ENCODE measurements around the gene TNFRSF14. TPM values are rescaled to one million over a fixed set of nuclear protein-coding genes. Genes with fewer than 3 reads are reported as not detected.
"Not testable (repeated sequence)": the region's sequence is repeated elsewhere in the genome, so short reads cannot be mapped to it uniquely, and the experiment has no call there.

Gene TNFRSF14
- total RNA-seq, 1 experiment from 2014 or later, result not detected

DNA sequence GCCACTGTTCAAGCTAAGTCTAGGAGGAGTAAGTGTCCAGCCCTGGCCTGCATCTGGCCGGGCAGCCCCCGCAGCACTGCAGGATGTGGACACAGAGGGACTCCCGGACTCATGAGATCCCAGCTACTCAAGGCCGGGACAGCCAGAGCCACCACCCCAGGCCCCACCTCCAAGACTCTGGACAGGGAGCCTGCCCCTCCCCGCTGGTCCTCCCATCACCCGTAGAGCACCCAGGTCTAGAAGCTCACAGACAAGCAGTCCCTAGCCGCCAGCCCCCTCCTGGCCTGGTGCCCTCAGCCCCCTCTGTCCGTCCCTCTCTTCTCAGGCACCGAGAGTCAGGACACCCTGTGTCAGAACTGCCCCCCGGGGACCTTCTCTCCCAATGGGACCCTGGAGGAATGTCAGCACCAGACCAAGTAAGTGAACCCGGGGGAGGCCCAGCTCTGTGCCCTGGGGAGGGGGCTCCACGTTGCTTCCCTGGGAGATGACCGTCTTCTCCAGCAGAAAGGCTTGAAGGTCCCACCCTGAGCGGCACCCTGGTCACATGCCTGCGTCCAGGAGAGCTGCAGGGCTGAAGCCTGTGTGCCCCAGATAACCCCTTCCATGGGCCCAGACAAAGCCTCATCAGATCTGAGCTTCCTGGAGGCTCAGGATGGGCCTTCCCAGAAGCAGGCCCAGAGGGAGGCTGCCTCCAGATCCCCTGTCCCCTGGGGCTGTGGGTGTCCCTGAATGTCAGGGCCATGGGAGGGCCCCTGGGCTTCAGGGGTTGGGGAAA is 4.3 kb downstream of the TNFRSF14 start:
- Histone ChIP-seq H3K36me3 (no peaks in the 10 kb centered on the region), H3K27ac (no peak overlapping the region), H3K9me3 (replicated peaks) (no peaks in the 10 kb centered on the region), H3K27me3 (peaks cover 92% of the 10 kb centered on the region), H3K4me3 (no peak overlapping the region), H3K4me1 (no peaks in the 10 kb centered on the region; the same call in 1 of the 2 replicates)
- DNase-seq, result no peak

DNA sequence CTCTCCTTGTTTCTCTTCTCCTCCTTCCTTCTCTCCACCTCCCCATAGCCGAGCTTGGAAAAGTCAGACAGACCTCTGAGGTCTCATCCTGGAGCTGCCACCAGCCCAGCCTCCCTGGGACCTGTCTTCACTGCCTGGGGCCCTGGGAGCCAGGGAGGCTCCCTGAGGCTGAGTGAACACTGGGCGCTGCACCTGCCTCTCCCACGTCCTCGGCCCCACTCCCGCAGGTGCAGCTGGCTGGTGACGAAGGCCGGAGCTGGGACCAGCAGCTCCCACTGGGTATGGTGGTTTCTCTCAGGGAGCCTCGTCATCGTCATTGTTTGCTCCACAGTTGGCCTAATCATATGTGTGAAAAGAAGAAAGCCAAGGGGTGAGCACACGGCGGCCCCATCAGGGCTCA is 5.3 kb downstream of the TNFRSF14 start:
- no peaks in the 10 kb centered on the region for H3K36me3 ChIP-seq

GRCh38 chr1:2561898-2562895 is 6.0 kb downstream of the TNFRSF14 start:
- Histone ChIP-seq H3K4me3 (no peak overlapping the region), H3K9me3 (replicated peaks) (no peaks in the 10 kb centered on the region), H3K27me3 (peaks cover 92% of the 10 kb centered on the region), H3K36me3 (no peaks in the 10 kb centered on the region), H3K4me1 (no peaks in the 10 kb centered on the region; the same call in 1 of the 2 replicates), H3K27ac (no peak overlapping the region)
- DNase-seq, result no peak

More for the DNA sequence above, 5.3 kb downstream of the TNFRSF14 start:
- no peaks in the 10 kb centered on the region; the same call in 1 of the 2 replicates for H3K4me1 ChIP-seq
- H3K27ac ChIP-seq, result no peak overlapping the region
- peaks cover 92% of the 10 kb centered on the region for H3K27me3 ChIP-seq
- DNase-seq, result no peak
- no peak overlapping the region for H3K4me3 ChIP-seq
- no peaks in the 10 kb centered on the region for H3K9me3 ChIP-seq (replicated peaks)

DNA sequence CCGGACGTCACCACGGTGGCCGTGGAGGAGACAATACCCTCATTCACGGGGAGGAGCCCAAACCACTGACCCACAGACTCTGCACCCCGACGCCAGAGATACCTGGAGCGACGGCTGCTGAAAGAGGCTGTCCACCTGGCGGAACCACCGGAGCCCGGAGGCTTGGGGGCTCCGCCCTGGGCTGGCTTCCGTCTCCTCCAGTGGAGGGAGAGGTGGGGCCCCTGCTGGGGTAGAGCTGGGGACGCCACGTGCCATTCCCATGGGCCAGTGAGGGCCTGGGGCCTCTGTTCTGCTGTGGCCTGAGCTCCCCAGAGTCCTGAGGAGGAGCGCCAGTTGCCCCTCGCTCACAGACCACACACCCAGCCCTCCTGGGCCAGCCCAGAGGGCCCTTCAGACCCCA is 7.0 kb downstream of the TNFRSF14 start:
- no peaks in the 10 kb centered on the region; the same call in 1 of the 2 replicates for H3K4me1 ChIP-seq

GRCh38 chr1:2564006-2564814 is 8.0 kb downstream of the TNFRSF14 start:
- H3K9me3 ChIP-seq (replicated peaks), result no peaks in the 10 kb centered on the region
- no peak overlapping the region for H3K4me3 ChIP-seq
- DNase-seq, result no peak
- H3K27ac ChIP-seq, result no peak overlapping the region
- H3K36me3 ChIP-seq, result no peaks in the 10 kb centered on the region
- no peaks in the 10 kb centered on the region; the same call in 1 of the 2 replicates for H3K4me1 ChIP-seq
- H3K27me3 ChIP-seq, result peaks cover 78% of the 10 kb centered on the region

More for the DNA sequence above, 7.0 kb downstream of the TNFRSF14 start:
- no peak for DNase-seq
- H3K9me3 ChIP-seq (replicated peaks), result no peaks in the 10 kb centered on the region
- peaks cover 86% of the 10 kb centered on the region for H3K27me3 ChIP-seq
- H3K4me3 ChIP-seq, result no peak overlapping the region
- no peaks in the 10 kb centered on the region for H3K36me3 ChIP-seq
- no peak overlapping the region for H3K27ac ChIP-seq

GRCh38 chr1:2564815-2565374 is 8.7 kb downstream of the TNFRSF14 start:
- no peaks in the 10 kb centered on the region for H3K36me3 ChIP-seq
- no peak for DNase-seq
- no peak overlapping the region for H3K27ac ChIP-seq
- H3K4me1 ChIP-seq, result no peaks in the 10 kb centered on the region; the same call in 1 of the 2 replicates
- H3K4me3 ChIP-seq, result no peak overlapping the region
- no peaks in the 10 kb centered on the region for H3K9me3 ChIP-seq (replicated peaks)
- H3K27me3 ChIP-seq, result peaks cover 74% of the 10 kb centered on the region

DNA sequence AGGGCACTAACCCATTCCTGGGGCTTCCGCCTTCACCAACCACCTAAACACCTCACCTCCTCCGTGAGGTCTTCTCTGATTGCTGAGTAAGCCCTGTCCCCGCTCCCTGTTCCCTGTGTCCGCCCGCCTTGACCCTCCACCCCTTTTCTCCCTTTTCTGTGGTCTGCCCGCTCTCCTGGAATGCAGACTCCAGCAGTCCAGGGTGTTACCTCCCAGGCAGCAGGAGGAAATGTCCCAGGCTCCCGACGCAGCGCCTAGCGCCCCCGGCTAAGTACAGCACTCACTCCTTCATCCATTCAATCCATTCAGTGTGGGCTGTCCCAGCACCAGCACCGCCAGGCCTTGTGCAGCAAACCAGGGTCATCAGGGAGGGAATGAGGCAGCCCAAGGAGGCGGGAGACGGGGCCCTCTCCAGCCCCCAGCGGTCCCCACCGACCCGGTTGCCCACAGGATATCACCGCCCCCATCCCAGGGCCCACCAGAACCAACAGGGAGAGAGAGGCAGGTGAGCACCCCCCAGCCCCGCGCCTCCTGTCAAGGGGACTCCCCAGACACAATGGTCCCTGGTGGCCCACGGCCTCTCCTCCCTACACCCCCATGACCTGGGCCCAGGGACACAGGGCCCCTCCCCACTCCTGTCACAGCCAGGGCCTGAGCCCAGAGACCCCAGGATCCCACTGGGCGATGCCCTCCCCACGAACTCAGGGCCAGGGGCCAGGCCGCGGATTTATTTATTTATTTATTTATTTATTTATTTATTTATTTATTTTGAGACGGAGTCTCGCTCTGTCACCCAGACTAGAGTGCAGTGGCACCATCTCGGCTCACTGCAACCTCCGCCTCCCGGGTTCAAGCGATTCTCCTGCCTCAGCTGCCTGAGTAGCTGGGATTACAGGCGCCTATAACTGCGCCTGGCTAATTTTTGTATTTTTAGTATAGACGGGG is 10.2 kb downstream of the TNFRSF14 start:
- no peak overlapping the region for H3K27ac ChIP-seq
- H3K27me3 ChIP-seq, result peaks cover 70% of the 10 kb centered on the region
- no peak overlapping the region for H3K4me3 ChIP-seq
- H3K36me3 ChIP-seq, result no peaks in the 10 kb centered on the region
- no peak for DNase-seq
- no peaks in the 10 kb centered on the region for H3K9me3 ChIP-seq (replicated peaks)
- H3K4me1 ChIP-seq, result no peaks in the 10 kb centered on the region; the same call in 1 of the 2 replicates

GRCh38 chr1:2567083-2567679 is 11.0 kb downstream of the TNFRSF14 start:
- peaks cover 62% of the 10 kb centered on the region for H3K27me3 ChIP-seq
- no peak overlapping the region for H3K27ac ChIP-seq
- no peaks in the 10 kb centered on the region for H3K9me3 ChIP-seq (replicated peaks)
- no peak for DNase-seq
- H3K4me1 ChIP-seq, result no peaks in the 10 kb centered on the region; the same call in 1 of the 2 replicates
- no peaks in the 10 kb centered on the region for H3K36me3 ChIP-seq
- H3K4me3 ChIP-seq, result no peak overlapping the region

- H3K4me1 ChIP-seq, result not testable (repeated sequence)
- peaks cover 56% of the 10 kb centered on the region for H3K27me3 ChIP-seq
These were observed 12.1 kb downstream of the TNFRSF14 start for GRCh38 chr1:2568187-2568816.

DNA sequence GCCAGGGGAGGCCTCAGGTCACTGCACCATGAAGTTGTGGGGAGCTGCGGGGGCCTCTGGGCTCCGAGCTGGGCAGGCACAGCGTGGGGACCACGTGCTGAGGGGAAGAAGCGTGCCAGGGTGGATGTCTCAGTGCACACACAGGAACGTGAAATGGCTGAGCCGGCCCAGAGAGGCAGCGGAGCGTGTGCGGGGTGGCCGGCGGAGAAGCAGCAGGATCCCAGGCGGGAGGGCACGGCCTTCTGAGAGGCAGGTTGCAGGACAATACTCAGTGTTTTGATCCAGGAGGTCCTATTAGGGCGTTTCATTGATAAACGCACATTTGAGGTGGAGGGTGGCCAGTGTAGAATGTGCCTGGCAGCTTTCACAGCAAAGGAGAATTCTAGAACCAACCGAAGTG is 12.9 kb downstream of the TNFRSF14 start:
- H3K9me3 ChIP-seq (replicated peaks), result 0 out of 2 replicates have a peak, but pooled peaks cover 5% of the 10 kb centered on the region
- H3K4me3 ChIP-seq, result no peak overlapping the region
- H3K27me3 ChIP-seq, result peaks cover 54% of the 10 kb centered on the region
- no peak overlapping the region for H3K27ac ChIP-seq
- no peaks in the 10 kb centered on the region for H3K36me3 ChIP-seq
- H3K4me1 ChIP-seq, result no peaks in the 10 kb centered on the region
- DNase-seq, result no peak

More at GRCh38 chr1:2568187-2568816, 12.1 kb downstream of the TNFRSF14 start:
- H3K27ac ChIP-seq; H3K4me3 ChIP-seq; DNase-seq; H3K36me3 ChIP-seq; H3K9me3 ChIP-seq (replicated peaks): not testable (repeated sequence)

- H3K9me3 ChIP-seq (replicated peaks); H3K4me1 ChIP-seq; H3K36me3 ChIP-seq; DNase-seq; H3K4me3 ChIP-seq; H3K27ac ChIP-seq: not testable (repeated sequence)
- peaks cover 52% of the 10 kb centered on the region for H3K27me3 ChIP-seq
These were observed 13.5 kb downstream of the TNFRSF14 start for GRCh38 chr1:2569703-2570102.

DNA sequence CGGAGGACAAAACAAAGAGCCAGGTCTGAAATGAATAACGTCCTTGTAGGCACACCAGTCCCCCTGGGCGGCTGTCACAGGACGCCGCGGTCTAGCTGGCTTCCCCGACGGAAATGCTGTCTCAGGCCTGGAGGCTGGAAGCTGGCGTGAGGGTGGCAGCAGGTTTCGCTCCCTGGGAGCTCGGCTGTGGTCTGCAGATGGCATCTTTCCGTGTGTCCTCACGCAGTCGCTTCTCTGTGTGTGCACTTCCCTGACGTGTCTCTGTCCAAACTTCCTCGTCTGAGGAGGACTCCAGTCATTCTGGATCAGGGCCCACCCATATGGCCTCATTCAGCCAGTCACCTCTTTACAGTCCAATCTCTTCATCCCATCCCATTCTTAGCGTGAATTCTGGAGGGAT is 14.2 kb downstream of the TNFRSF14 start:
- Histone ChIP-seq H3K4me3 (no peak overlapping the region), H3K9me3 (replicated peaks) (0 out of 2 replicates have a peak, but pooled peaks cover 5% of the 10 kb centered on the region), H3K27me3 (peaks cover 47% of the 10 kb centered on the region), H3K4me1 (no peaks in the 10 kb centered on the region), H3K36me3 (no peaks in the 10 kb centered on the region), H3K27ac (no peak overlapping the region)
- DNase-seq, result no peak

Measured in SJCRH30 (cell line).